Upper lobe of right lung (tissue), 1 donor: ENCODE data around the gene PRKCQ. TPM values are rescaled to one million over a fixed set of nuclear protein-coding genes. Genes with fewer than 3 reads are reported as not detected.
"Not testable (repeated sequence)": the region's sequence is repeated elsewhere in the genome, so short reads cannot be mapped to it uniquely, and the experiment has no call there.

Source experiments
- ATAC-seq: fragments of 200-7000 bp; cut with Tn5 transposase; one replicate; pipeline ENCODE4 v1.9.1; 2020; ENCODE audit warnings: mild to moderate bottlenecking, moderate library complexity
- DNase-seq: peaks from one replicate; pipeline ENCODE4 v3.0.0-alpha.2; 2020
- H3K27ac ChIP-seq: fragments of 200-600 bp; one replicate; pipeline ENCODE4 v1.8.0; 2022
- H3K27me3 ChIP-seq: fragments of 200-600 bp; one replicate; pipeline ENCODE4 v1.8.0; 2022; ENCODE audit warnings: mild to moderate bottlenecking
- H3K36me3 ChIP-seq: fragments of 200-600 bp; one replicate; pipeline ENCODE4 v1.8.0; 2022
- H3K4me1 ChIP-seq: fragments of 200-600 bp; one replicate; pipeline ENCODE4 v1.8.0; 2022
- H3K4me3 ChIP-seq: fragments of 200-600 bp; one replicate; pipeline ENCODE4 v1.8.0; 2022; ENCODE audit warnings: mild to moderate bottlenecking
- H3K9me3 ChIP-seq: fragments of 200-600 bp; one replicate; pipeline ENCODE4 v1.8.0; 2022
- intact Hi-C: fragments of 100-400 bp; cut with DNase I; formaldehyde crosslinking; loops from one replicate; pipeline ENCODE4 v1.11.0; 2022
- total RNA-seq: library from RNA; stranded (reverse); fragmentation: NEBNext Ultra II Directional; extraction: Animal tissue kit (Norgen Biotek cat#: 25700); gene quantifications from one replicate; pipeline ENCODE4 v1.2.1, GENCODE V29; 2021
- TF ChIP-seq, protein P1 (sequence below): fragments of 200-600 bp; IDR thresholded peaks from one replicate; pipeline ENCODE4 v1.8.0; 2022; ENCODE audit warnings: antibody characterized with exemption
- donor health status: DM: no; HTN: yes; CAD: no; lungs with severe emphysema.

Gene PRKCQ
- total RNA-seq, 1 donor from 2014 or later, result 9.8 TPM

DNA sequence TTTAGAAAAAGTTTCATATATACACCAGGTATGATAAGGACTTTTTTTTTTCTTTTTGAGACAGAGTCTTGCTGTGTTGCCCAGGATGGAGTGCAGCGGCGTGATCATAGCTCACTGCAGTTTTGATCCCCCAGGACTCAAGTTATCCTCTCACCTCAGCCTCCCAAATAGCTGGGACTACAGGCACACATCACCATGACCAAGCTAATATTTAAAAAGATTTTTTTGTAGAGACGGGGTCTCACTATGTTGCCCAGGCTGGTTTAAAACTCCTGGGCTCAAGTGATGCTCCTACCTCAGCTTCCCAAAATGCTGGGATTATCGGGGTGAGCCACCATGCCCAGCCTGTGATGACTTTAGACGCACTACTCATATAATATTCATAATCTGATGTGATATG is 2.2 kb upstream of the PRKCQ start:
- DNase-seq (no peak), ATAC-seq (no peak)
- H3K4me1 ChIP-seq, result no peaks in the 10 kb centered on the region
- no peaks in the 10 kb centered on the region for H3K36me3 ChIP-seq
- H3K27ac ChIP-seq, result no peak overlapping the region
- TF ChIP-seq, protein P1, sequence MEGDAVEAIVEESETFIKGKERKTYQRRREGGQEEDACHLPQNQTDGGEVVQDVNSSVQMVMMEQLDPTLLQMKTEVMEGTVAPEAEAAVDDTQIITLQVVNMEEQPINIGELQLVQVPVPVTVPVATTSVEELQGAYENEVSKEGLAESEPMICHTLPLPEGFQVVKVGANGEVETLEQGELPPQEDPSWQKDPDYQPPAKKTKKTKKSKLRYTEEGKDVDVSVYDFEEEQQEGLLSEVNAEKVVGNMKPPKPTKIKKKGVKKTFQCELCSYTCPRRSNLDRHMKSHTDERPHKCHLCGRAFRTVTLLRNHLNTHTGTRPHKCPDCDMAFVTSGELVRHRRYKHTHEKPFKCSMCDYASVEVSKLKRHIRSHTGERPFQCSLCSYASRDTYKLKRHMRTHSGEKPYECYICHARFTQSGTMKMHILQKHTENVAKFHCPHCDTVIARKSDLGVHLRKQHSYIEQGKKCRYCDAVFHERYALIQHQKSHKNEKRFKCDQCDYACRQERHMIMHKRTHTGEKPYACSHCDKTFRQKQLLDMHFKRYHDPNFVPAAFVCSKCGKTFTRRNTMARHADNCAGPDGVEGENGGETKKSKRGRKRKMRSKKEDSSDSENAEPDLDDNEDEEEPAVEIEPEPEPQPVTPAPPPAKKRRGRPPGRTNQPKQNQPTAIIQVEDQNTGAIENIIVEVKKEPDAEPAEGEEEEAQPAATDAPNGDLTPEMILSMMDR, result no peak
- intact Hi-C loops, result no loop called here
- no peak overlapping the region for H3K4me3 ChIP-seq
- H3K9me3 ChIP-seq, result no peaks in the 10 kb centered on the region
- peaks cover 17% of the 10 kb centered on the region for H3K27me3 ChIP-seq

DNA sequence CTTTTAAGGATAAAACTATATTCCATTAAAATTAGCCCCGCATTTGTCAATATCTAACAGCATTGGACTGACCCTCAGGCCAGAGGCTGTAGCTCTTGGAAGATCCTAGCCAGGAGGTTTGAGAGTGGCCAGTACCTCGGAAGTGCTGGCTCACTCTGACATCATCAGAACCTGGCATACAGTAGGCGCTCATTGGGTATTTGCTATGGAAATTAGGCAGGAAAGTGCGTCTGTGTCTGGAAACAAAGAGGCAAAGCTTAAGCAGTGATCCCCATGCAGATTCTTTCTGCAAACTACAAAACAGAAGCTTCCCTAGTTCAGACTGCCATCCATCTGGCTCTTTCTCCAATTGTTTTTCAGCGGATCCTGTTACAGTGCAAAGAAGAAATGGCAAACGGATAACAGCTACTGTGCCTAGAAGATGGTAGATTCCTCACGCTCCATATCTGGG is 1.7 kb upstream of the PRKCQ start:
- intact Hi-C loops, result no loop called here
- DNase-seq (no peak), ATAC-seq (no peak)
- H3K27ac ChIP-seq, result no peak overlapping the region
- TF ChIP-seq, protein P1, result no peak
- H3K36me3 ChIP-seq, result no peaks in the 10 kb centered on the region
- peaks cover 17% of the 10 kb centered on the region for H3K27me3 ChIP-seq
- no peaks in the 10 kb centered on the region for H3K4me1 ChIP-seq
- H3K4me3 ChIP-seq, result peak overlapping the region; percentile 67
- H3K9me3 ChIP-seq, result no peaks in the 10 kb centered on the region

DNA sequence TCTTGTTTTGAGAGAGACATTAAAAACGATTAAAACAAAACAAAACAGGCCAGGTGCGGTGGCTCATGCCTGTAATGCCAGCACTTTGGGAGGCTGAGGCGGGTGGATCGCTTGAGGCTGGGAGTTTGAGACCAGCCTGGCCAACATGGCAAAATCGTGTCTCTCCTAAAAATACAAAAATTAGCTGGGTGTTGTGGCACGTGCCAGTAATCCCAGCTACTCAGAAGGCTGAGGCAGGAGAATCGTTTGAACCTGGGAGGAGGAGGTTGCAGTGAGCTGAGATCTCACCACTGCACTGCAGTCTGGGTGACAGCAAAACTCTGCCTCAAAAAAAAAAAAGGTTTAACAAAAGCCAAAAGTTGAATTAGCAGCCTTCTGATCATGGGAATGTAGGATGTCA is 1.1 kb upstream of the PRKCQ start:
- H3K9me3 ChIP-seq, DNase-seq, ATAC-seq, H3K4me1 ChIP-seq, intact Hi-C loops, H3K36me3 ChIP-seq: not testable (repeated sequence)
- Histone ChIP-seq H3K27ac (peak overlapping the region; percentile 76), H3K4me3 (peak overlapping the region; percentile 67), H3K27me3 (peaks cover 20% of the 10 kb centered on the region)

DNA sequence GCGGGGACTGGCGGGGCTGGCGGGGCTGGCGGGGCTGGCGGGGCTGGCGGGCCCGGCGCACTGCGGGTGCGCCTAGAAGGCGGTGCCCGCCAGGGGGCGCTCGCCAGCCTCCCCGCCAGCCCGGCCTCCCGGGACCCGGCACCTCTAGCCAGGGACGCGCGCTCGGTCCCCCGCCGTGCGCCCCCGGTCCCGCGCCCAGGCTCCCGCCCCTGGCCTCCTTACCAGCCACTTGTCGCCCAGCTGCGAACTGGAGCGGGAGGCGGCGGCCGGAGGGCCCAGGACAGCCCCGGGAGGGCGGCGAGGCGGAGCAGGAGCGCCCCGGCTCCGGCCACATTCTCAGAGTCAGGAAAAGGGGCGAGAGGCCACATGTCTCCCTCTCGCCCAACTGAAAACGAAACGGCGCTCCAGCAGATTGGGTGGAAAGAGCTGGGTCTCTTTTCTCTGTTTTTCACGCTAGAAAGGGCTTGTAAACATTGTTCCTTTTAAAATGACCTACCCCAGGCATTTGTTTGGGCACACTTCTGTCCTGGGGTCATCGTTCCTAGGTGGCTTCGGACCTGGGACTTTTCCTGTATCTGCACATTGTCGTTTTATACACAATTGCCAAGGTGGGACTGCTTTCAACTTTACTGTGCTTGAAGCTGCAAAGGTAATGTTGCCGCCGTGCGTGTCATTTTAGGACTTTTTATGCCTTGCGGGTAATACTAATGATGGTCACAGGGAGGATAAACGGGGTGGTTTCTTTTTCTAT is 378 bp upstream of the PRKCQ start:
- DNase-seq (peak; percentile 92), ATAC-seq (peak; percentile 99)
- H3K4me3 ChIP-seq, result peak overlapping the region; percentile 67
- H3K36me3 ChIP-seq, result no peaks in the 10 kb centered on the region
- H3K27me3 ChIP-seq, result peaks cover 26% of the 10 kb centered on the region
- H3K9me3 ChIP-seq, result no peaks in the 10 kb centered on the region
- no peaks in the 10 kb centered on the region for H3K4me1 ChIP-seq
- intact Hi-C loops, result no loop called here
- peak overlapping the region; percentile 76 for H3K27ac ChIP-seq
- TF ChIP-seq, protein P1, result peak; percentile 41

DNA sequence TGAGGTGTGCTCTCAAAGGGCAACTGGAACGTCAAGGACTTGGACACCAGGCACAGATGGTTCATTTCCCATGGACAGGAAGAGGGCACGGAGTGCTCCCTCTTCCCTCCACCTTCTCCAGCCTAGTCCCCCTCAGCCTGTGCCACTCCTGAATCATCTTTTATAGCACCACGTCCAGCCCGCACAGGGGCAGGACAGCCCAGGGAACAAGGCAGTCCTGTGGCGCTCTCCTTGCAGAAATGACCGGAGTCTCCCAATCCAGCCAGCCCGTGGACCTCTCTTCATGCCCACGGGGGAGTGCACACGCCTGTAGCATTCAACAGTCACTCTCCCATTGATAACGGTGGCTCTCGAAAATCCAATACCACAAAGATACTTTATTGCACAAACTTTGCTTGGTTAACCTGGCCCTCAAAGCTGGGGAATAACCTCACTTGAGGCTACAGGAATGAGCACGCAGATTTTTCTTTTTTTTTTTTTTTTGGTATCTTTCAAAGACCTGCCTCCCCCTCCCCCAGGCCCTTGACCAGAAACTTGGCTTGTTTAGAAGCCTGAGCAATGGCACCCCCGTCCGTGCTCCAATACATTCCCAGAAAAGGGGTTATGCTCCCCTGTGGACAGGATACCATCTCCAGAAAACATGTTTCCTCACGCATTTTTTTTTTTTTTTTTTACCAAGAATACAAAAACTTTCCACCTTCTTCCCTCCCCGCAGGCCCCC is 733 bp downstream of the PRKCQ start:
- peak overlapping the region; percentile 78 for H3K27ac ChIP-seq
- DNase-seq (no peak), ATAC-seq (peak; percentile 13)
- H3K27me3 ChIP-seq, result peaks cover 26% of the 10 kb centered on the region
- TF ChIP-seq, protein P1, result no peak
- no peaks in the 10 kb centered on the region for H3K9me3 ChIP-seq
- H3K4me3 ChIP-seq, result peak overlapping the region; percentile 67
- H3K36me3 ChIP-seq, result no peaks in the 10 kb centered on the region
- intact Hi-C loops, result no loop called here
- no peaks in the 10 kb centered on the region for H3K4me1 ChIP-seq

DNA sequence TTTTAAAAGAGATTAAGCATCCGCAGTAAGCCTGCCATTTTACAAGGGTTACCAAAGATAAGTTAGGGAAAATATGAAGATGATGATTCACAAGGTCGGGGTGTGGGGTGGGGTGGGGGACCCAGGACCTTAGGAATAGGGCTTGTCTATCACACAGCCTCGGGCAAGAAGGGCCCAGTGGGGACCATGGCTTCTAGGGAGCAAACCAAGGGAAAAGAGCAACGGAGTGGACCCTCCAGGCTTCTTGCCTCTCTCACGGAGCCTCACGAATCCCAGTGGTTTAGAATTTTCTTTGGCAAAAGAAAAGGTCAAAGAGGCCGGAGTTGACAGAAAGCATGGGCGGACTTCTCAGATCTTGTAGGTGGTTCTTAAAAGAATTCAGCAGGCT is 1.3 kb downstream of the PRKCQ start:
- Histone ChIP-seq H3K27me3 (peaks cover 26% of the 10 kb centered on the region), H3K9me3 (no peaks in the 10 kb centered on the region), H3K27ac (peak overlapping the region; percentile 78), H3K4me3 (peak overlapping the region; percentile 67), H3K36me3 (no peaks in the 10 kb centered on the region), H3K4me1 (no peaks in the 10 kb centered on the region)
- TF ChIP-seq, protein P1, result no peak
- DNase-seq (no peak), ATAC-seq (no peak)
- intact Hi-C loops, result no loop called here
